PFSK-1 (cell line): Measurements from ENCODE around the gene NLRC3.

Experiments used
- POLR2AphosphoS5 ChIP-seq: IDR thresholded peaks from 2 replicates; pipeline ENCODE4 v1.6.1; 2012; ENCODE audit warnings: low read depth, mild to moderate bottlenecking, control low read depth, low read length, moderate library complexity
- REST ChIP-seq, 2 experiments: IDR thresholded peaks; 2 replicates each; pipeline versions ENCODE4 v1.6.1 to v1.8.0; 2011 to 2012; ENCODE audit warnings: low read depth in 2 of 2, low read length in 2 of 2, control low read depth in 1 of 2, inconsistent platforms in 1 of 2, mild to moderate bottlenecking in 1 of 2, moderate library complexity in 1 of 2; ENCODE audit not compliant: insufficient read depth in 1 of 2
- TAF1 ChIP-seq: IDR thresholded peaks from 2 replicates; pipeline ENCODE4 v1.6.1; 2012; ENCODE audit warnings: low read length, control low read depth, borderline replicate concordance; ENCODE audit not compliant: insufficient read depth

- TF ChIP-seq POLR2AphosphoS5 (no peak), REST (IDR thresholded peaks at IDR 0.05; ENCODE audit: insufficient read depth in 1 of 2, low read depth in 2 of 2, low read length in 2 of 2) (no peak), TAF1 (no peak)
These were observed 5.3 kb upstream of the NLRC3 start for GRCh38 chr16:3582276-3583165.
